GM23338 (cell line): ENCODE results near the gene GNAI3. TPM values are rescaled to one million over a fixed set of nuclear protein-coding genes. Genes with fewer than 3 reads are reported as not detected.

ENCODE experiments used
- ATAC-seq: fragments of 200-7000 bp; cut with Tn5 transposase; 3 replicates; pipeline ENCODE4 v1.9.1; 2020
- DNase-seq: peaks from one replicate; pipeline ENCODE4 v3.0.0-alpha.2; 2015; ENCODE audit warnings: low spot score
- H2AFZ ChIP-seq: fragments of 200-600 bp; sonication (generic); 2 replicates; pipeline ENCODE4 v1.8.0; 2016; ENCODE audit warnings: antibody characterized with exemption, mild to moderate bottlenecking, moderate library complexity
- H3F3A ChIP-seq: fragments of 200-600 bp; sonication (generic); replicated peaks from 2 replicates; pipeline ENCODE4 v1.8.0; 2017; ENCODE audit warnings: antibody characterized with exemption, mixed run types, low read depth
- H3K27ac ChIP-seq: fragments of 200-600 bp; sonication (generic); 2 replicates; pipeline ENCODE4 v1.6.1; 2016; ENCODE audit warnings: low read depth
- H3K27me3 ChIP-seq: fragments of 200-600 bp; sonication (generic); 2 replicates; pipeline ENCODE4 v1.8.0; 2016; ENCODE audit warnings: mild to moderate bottlenecking, mixed run types, moderate library complexity; ENCODE audit not compliant: insufficient read depth
- H3K36me3 ChIP-seq: fragments of 200-600 bp; sonication (generic); 2 replicates; pipeline ENCODE4 v1.8.0; 2016; ENCODE audit warnings: mild to moderate bottlenecking; ENCODE audit not compliant: insufficient read depth
- H3K4me1 ChIP-seq: fragments of 200-600 bp; sonication (generic); 2 replicates; pipeline ENCODE4 v1.8.0; 2016; ENCODE audit warnings: mild to moderate bottlenecking, moderate library complexity; ENCODE audit not compliant: insufficient read depth
- H3K4me2 ChIP-seq: fragments of 200-600 bp; sonication (generic); 2 replicates; pipeline ENCODE4 v1.7.1; 2017; ENCODE audit warnings: mixed run types
- H3K4me3 ChIP-seq: fragments of 200-600 bp; sonication (generic); 2 replicates; pipeline ENCODE4 v1.6.1; 2016; ENCODE audit warnings: mixed run types
- H3K79me2 ChIP-seq: fragments of 200-600 bp; sonication (generic); replicated peaks from 2 replicates; pipeline ENCODE4 v1.8.0; 2017; ENCODE audit warnings: mild to moderate bottlenecking; ENCODE audit not compliant: insufficient read depth
- H3K9me2 ChIP-seq: fragments of 200-600 bp; sonication (generic); 2 replicates; pipeline ENCODE4 v1.8.0; 2017; ENCODE audit not compliant: insufficient read depth
- H4K20me1 ChIP-seq: fragments of 200-600 bp; sonication (generic); replicated peaks from 2 replicates; pipeline ENCODE4 v1.8.0; 2017; ENCODE audit warnings: mild to moderate bottlenecking; ENCODE audit not compliant: insufficient read depth
- H3K27ac Mint-ChIP-seq: 2 replicates; pipeline ENCODE4 v1.8.0; 2020; ENCODE audit warnings: inconsistent platforms, mild to moderate bottlenecking, moderate library complexity, mixed read lengths
- H3K27me3 Mint-ChIP-seq: 3 replicates; pipeline ENCODE4 v1.8.0; 2022; ENCODE audit warnings: low read depth, mild to moderate bottlenecking, moderate library complexity, mixed read lengths, inconsistent platforms; ENCODE audit not compliant: insufficient read depth, poor library complexity
- H3K36me3 Mint-ChIP-seq: 3 replicates; pipeline ENCODE4 v1.8.0; 2021; ENCODE audit warnings: low read depth, mild to moderate bottlenecking, inconsistent platforms, moderate library complexity, mixed read lengths
- H3K4me1 Mint-ChIP-seq: 3 replicates; pipeline ENCODE4 v1.8.0; 2020; ENCODE audit warnings: mild to moderate bottlenecking, inconsistent platforms, mixed read lengths
- H3K4me3 Mint-ChIP-seq: 3 replicates; pipeline ENCODE4 v1.8.0; 2021; ENCODE audit warnings: moderate library complexity, mild to moderate bottlenecking, inconsistent platforms, mixed read lengths
- H3K9me3 Mint-ChIP-seq: 3 replicates; pipeline ENCODE4 v1.8.0; 2020; ENCODE audit warnings: moderate library complexity, mild to moderate bottlenecking, inconsistent platforms, mixed read lengths
- CTCF ChIP-seq, 2 experiments: fragments of 200-600 bp in 1 of 2; sonication (generic) in 1 of 2; conservative IDR thresholded peaks; 2 replicates each; pipeline versions ENCODE4 v1.5.1 to v1.6.1; 2016 to 2017; ENCODE audit warnings: antibody characterized with exemption in 2 of 2, low read depth in 2 of 2, mild to moderate bottlenecking in 2 of 2, moderate library complexity in 1 of 2
- EZH2 ChIP-seq: fragments of 200-600 bp; sonication (generic); IDR thresholded peaks from one replicate; pipeline ENCODE4 v1.8.0; 2017; ENCODE audit warnings: antibody characterized with exemption, mild to moderate bottlenecking, low read depth; ENCODE audit not compliant: unreplicated experiment
- EZH2phosphoT487 ChIP-seq: fragments of 200-600 bp; sonication (generic); IDR thresholded peaks from one replicate; pipeline ENCODE4 v1.8.1; 2018; ENCODE audit warnings: antibody characterized with exemption; ENCODE audit not compliant: unreplicated experiment
- JUNB ChIP-seq: IDR thresholded peaks from one replicate; pipeline ENCODE4 v1.6.1; 2016; ENCODE audit warnings: antibody characterized with exemption; ENCODE audit not compliant: unreplicated experiment
- NANOG ChIP-seq: IDR thresholded peaks from 2 replicates; pipeline ENCODE4 v1.6.1; 2016; ENCODE audit warnings: antibody characterized with exemption, borderline replicate concordance
- POLR2AphosphoS5 ChIP-seq: IDR thresholded peaks from 2 replicates; pipeline ENCODE4 v1.6.1; 2016; ENCODE audit warnings: antibody characterized with exemption, low read depth
- REST ChIP-seq: IDR thresholded peaks from one replicate; pipeline ENCODE4 v1.6.1; 2018; ENCODE audit warnings: antibody characterized with exemption; ENCODE audit not compliant: unreplicated experiment
- STAT1 ChIP-seq: IDR thresholded peaks from one replicate; pipeline ENCODE4 v1.6.1; 2016; ENCODE audit warnings: antibody characterized with exemption; ENCODE audit not compliant: unreplicated experiment
- ZNF331 ChIP-seq: fragments of 250-450 bp; sonication (Bioruptor Pico); IDR thresholded peaks from 2 replicates; pipeline ENCODE4 v1.5.0; 2020; ENCODE audit warnings: low read depth, mild to moderate bottlenecking, moderate library complexity
- polyA plus RNA-seq: library from polyadenylated mRNA; unstranded; fragments of >200 nt; fragmentation: Nextera tagmentation; extraction: Ambion mirVana; gene quantifications from 2 replicates; pipeline ENCODE4 v1.2.1, GENCODE V29; 2016
- total RNA-seq: library from RNA; depleted of rRNA; stranded (reverse); fragments of >200 nt; shearing (Covaris generic); gene quantifications from 2 replicates; pipeline ENCODE4 v1.2.3, GENCODE V29; 2014

Gene GNAI3
- total and polyA plus RNA-seq, 2 experiments from 2014 or later, result 4.5 to 10.2 TPM

GRCh38 chr1:109641861-109642260 lies 93.4 kb downstream of the GNAI3 start (continued):
- TF ChIP-seq ZNF331 (no peak), POLR2AphosphoS5 (no peak), EZH2 (no peak), EZH2phosphoT487 (no peak), JUNB (no peak)

GRCh38 chr1:109642626-109643025 lies 94.2 kb downstream of the GNAI3 start:
- no peaks in the 10 kb centered on the region for H3K27me3 ChIP-seq
- H3K4me1 ChIP-seq, result no peaks in the 10 kb centered on the region
- H3K36me3 ChIP-seq, result no peaks in the 10 kb centered on the region
- Mint-ChIP-seq H3K36me3 (no peaks in the 10 kb centered on the region), H3K27me3 (peaks cover 10% of the 10 kb centered on the region), H3K4me1 (peaks cover 3% of the 10 kb centered on the region), H3K9me3 (no peaks in the 10 kb centered on the region), H3K27ac (no peak overlapping the region), H3K4me3 (no peak overlapping the region)
- no peak overlapping the region for H3K27ac ChIP-seq
- no peak overlapping the region for H3K4me3 ChIP-seq
- 0 out of 2 replicates have a peak overlapping the region, but pooled peaks have one; percentile 57 for H2AFZ ChIP-seq
- no peaks in the 10 kb centered on the region for H3K79me2 ChIP-seq
- no peaks in the 10 kb centered on the region for H3K9me2 ChIP-seq
- H3F3A ChIP-seq, result 0 out of 2 replicates have a peak, but pooled peaks cover 6% of the 10 kb centered on the region
- H3K4me2 ChIP-seq, result peak overlapping the region; percentile 49; the same call in 1 of the 2 replicates
- TF ChIP-seq REST (no peak), EZH2 (no peak), STAT1 (no peak), NANOG (no peak), POLR2AphosphoS5 (no peak)
- no peaks in the 10 kb centered on the region; the same call in 1 of the 2 replicates for H4K20me1 ChIP-seq
- DNase-seq (no peak), ATAC-seq (no peak)

GRCh38 chr1:109643385-109644230 lies 95.2 kb downstream of the GNAI3 start:
- Histone ChIP-seq H4K20me1 (no peaks in the 10 kb centered on the region; the same call in 1 of the 2 replicates), H2AFZ (peak overlapping the region; percentile 97), H3K27me3 (no peaks in the 10 kb centered on the region), H3K4me2 (peak overlapping the region; percentile 55; the same call in 1 of the 2 replicates), H3K9me2 (no peaks in the 10 kb centered on the region), H3K4me1 (no peaks in the 10 kb centered on the region), H3K4me3 (no peak overlapping the region; the same call in 1 of the 2 replicates), H3F3A (0 out of 2 replicates have a peak, but pooled peaks cover 6% of the 10 kb centered on the region), H3K36me3 (no peaks in the 10 kb centered on the region), H3K27ac (no peak overlapping the region), H3K79me2 (no peaks in the 10 kb centered on the region)
- Mint-ChIP-seq H3K27me3 (peaks cover 10% of the 10 kb centered on the region), H3K4me1 (peaks cover 3% of the 10 kb centered on the region), H3K27ac (no peak overlapping the region), H3K36me3 (no peaks in the 10 kb centered on the region), H3K4me3 (no peak overlapping the region), H3K9me3 (no peaks in the 10 kb centered on the region)
- TF ChIP-seq ZNF331 (no peak), CTCF (conservative IDR thresholded peaks at IDR 0.05; ENCODE audit: low read depth in 2 of 2) (peak; percentile 75 to 91), NANOG (no peak), EZH2 (no peak)
- ATAC-seq (peak; percentile 93), DNase-seq (peak; percentile 96)
